ENCODE data around the gene YDJC.
"Not testable (repeated sequence)": the region's sequence is repeated elsewhere in the genome, so short reads cannot be mapped to it uniquely, and the experiment has no call there.

The YDJC gene

GRCh38 chr22:21652010-21652546 is 22.3 kb upstream of the YDJC start:
- in situ Hi-C loops (cut with MboI; ENCODE audit: low sequenced_read_pairs): no loop called here

DNA sequence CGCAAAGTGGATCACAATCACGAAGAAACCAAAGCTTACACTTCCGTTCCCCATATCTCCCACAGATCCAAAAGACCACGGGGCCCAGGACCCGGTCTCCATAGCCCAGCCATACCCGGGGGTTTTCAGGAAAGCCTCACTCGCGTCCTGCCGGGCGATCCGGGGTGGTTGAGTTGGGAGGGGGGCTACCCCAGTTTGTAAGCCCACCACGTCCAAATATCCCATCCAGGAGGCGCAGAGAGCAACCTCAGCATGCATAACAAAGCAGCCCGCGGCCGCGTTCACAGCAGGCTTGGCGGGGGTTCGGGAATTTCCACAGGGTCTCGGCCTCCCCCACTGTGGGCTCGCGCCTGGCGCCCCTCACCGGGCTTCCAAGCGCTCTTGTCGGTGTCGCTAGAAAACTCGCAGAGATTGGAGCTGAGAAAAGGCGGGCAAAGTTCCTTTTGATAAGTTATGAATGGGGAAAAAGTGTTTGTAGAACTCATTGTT is 21.7 kb upstream of the YDJC start:
- in situ Hi-C loops (cut with MboI; ENCODE audit: low sequenced_read_pairs): no loop called here

- in situ Hi-C loops (cut with MboI; ENCODE audit: low sequenced_read_pairs): no loop called here
Observed at GRCh38 chr22:21650823-21651520, 21.1 kb upstream of the YDJC start.

DNA sequence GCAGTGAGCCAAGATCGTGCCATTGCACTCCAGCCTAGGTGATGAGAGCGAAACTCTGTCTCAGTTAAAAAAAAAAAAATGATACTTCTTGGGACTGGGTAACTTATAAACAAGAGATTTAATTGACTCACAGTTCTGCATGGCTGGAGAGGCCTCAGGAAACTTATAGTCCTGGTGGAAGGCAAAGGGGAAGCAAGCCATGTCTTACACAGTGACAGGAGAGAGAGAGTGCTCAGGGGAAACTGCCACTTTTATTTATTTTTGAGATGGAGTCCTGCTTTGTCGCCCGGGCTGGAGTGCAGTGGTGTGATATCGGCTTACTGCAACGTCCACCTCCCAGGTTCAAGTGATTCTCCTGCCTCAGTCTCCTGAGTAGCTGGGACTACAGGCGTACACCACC is 20.5 kb upstream of the YDJC start:
- in situ Hi-C loops (cut with MboI; ENCODE audit: low sequenced_read_pairs): no loop called here

- in situ Hi-C loops (cut with MboI; ENCODE audit: low sequenced_read_pairs): no loop called here
Observed at GRCh38 chr22:21646608-21647590, 17.1 kb upstream of the YDJC start.

- in situ Hi-C loops (cut with MboI; ENCODE audit: low sequenced_read_pairs): not testable (repeated sequence)
Observed at GRCh38 chr22:21645513-21645912, 15.7 kb upstream of the YDJC start.

DNA sequence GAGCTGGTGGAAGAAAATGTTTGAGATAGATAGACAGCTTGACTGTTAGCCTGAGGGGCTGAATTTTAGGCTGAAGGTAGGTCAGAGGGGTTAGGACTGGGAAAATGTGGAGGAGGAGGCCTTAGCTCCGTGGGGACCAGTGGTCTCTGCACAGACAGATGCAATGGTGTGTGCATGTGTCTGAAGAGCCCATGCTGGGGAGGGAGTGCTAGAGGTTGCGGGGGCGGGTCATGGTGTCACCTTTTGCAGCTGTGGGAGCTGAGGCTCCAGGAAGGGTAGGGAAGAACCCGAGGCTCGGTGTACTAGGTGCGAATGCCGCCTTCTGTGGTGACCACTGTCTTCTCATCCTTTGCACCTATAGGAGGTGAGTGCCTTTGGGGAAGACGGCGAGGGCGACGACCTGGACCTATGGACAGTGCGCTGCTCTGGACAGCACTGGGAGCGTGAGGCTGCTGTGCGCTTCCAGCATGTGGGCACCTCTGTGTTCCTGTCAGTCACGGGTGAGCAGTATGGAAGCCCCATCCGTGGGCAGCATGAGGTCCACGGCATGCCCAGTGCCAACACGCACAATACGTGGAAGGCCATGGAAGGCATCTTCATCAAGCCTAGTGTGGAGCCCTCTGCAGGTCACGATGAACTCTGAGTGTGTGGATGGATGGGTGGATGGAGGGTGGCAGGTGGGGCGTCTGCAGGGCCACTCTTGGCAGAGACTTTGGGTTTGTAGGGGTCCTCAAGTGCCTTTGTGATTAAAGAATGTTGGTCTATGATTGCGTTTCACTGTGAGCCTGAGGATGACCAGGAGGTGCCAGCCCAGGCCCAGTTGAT is 13.9 kb upstream of the YDJC start:
- in situ Hi-C loops (cut with MboI; ENCODE audit: low sequenced_read_pairs): no loop called here

- in situ Hi-C loops (cut with MboI; ENCODE audit: low sequenced_read_pairs): no loop called here
Observed at GRCh38 chr22:21642584-21643448, 13.0 kb upstream of the YDJC start.

DNA sequence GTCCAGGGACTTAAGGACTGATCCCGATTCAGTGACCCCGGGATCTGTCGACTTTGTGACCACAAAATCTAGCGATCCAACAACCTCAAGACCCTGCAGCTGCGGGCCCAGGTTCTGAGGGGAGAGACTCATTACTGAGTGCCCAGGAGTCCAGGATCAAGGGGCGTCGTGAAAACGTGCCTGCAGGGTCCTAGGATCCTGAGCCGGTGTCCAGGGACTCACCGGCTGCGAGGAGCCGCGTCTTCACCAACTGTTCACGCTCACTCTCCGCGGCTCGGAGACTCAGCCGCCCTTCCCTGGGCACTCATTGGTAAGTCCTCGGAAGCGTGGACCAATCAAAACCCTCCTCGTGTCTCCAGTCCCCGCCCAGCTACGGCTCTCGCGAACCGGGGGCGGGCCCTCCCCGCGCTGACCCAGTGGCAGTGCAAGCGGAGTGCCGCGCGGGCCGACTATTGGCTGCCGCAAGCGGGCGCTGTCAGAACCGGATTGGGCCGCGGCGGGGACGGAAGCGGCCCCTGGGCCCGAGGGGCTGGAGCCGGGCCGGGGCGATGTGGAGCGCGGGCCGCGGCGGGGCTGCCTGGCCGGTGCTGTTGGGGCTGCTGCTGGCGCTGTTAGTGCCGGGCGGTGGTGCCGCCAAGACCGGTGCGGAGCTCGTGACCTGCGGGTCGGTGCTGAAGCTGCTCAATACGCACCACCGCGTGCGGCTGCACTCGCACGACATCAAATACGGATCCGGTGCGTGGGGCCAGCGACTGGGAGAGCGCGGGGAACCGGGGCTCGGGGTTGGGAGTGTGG is 12.2 kb upstream of the YDJC start, which contains the start of gene SDF2L1:
TSS of gene SDF2L1 (plus strand) at position 514 of the 795 bp plus-strand sequence. CDS start at position 549, 35 bp downstream.
- in situ Hi-C loops (cut with MboI; ENCODE audit: low sequenced_read_pairs): no loop called here

DNA sequence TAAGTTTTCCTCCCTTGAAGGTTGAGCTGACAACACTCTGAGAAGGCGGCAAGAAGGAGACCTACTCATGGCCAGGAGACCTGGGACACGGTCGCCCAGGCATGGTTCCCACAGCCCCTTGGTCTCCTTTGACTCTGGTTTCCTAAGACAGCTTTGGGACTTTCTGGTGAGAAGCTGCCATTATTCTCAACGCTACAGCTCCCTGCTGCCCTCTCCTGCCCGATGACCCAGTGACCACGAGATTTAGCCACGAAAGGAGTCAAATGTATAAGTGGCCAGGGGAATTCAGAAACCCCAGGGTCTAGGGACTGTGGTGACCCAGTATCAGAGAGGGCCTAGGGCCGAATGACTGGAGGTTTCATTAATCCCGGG is 11.6 kb upstream of the YDJC start:
- in situ Hi-C loops (cut with MboI; ENCODE audit: low sequenced_read_pairs): no loop called here

- in situ Hi-C loops (cut with MboI; ENCODE audit: low sequenced_read_pairs): no loop called here
Observed at GRCh38 chr22:21640810-21641209, 11.0 kb upstream of the YDJC start.

GRCh38 chr22:21639359-21639758 is 9.5 kb upstream of the YDJC start:
- in situ Hi-C loops (cut with MboI; ENCODE audit: low sequenced_read_pairs): no loop called here

DNA sequence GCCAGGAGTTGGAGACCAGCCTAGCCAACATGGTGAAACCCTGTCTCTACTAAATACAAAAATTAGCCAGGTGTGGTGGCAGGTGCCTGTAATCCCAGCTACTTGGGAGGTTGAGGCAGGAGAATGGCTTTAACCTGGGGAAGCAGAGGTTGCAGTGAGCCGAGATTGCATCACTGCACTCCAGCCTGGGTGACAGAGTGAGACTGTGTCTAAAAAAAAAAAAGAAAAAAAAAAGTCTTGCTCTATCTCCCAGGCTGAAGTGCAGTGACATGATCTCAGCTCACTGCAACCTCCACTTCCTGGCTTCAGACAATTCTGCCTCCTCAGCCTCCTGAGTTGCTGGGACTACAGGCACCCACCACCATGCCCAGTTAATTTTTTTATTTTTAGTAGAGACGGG is 7.6 kb upstream of the YDJC start:
- in situ Hi-C loops (cut with MboI; ENCODE audit: low sequenced_read_pairs): not testable (repeated sequence)

DNA sequence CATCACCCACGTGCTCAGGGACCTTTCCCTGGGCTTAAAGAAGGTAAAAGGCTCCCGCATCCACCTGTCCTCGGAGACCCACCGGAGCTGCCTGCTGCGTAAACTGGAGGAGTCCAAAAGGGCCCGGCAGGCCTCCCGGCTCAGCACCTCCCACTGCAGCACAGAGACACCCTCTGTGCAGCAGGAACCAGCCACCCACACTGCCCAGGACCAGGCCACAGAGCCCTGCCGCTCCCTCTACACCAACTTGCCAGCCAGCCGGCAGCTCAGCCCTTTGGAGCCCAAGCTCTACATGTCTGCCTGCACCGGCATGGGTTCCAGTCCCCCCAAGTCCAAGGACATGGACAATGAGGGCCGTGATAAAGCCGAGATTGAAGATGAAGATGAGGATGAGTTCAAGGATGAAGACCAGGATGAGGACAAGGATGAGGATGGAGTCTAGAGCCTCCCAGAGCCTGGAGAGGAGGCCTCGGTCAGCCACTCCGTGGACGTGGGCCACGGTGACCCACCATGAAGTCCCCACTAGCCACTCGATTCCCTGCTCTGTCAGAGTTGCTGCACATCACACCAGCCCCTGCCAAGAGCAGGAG is 6.9 kb upstream of the YDJC start:
- in situ Hi-C loops (cut with MboI; ENCODE audit: low sequenced_read_pairs): no loop called here

DNA sequence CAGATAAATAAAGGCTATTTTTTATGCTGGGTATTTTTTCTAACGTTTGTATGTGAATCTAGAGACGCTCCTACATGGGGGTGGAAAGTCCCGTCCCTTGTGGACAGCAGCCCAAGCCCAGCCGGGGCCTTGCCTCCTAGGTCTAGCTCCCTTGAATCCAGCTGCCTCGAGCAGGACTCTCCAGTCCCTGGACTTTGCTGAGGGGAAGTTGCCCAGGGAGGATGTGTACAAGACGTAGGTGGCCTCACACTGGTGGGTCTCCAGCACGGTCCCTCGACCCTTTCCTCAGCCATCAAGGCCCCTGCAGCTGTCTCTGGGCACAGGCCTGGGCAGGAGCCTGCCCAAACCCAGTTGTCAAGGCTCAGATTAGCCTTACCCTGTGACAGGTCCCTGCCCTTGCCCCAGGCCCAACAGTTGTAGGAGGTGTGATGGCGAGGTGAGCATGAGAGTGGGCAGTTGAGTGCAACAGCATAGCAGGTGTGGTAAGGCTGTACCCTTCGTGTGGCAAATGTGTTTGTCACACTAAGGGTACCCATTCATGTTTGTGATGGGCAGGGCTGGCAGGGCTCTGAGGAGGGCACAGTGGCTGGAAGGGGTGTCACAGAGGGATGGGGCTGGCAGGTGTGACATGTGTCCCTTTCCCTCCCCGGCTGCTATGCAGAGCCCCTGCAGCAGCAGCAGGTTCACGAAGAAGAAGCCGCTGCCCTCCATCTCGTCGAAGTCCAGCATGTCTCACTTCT is 6.1 kb upstream of the YDJC start:
- in situ Hi-C loops (cut with MboI; ENCODE audit: low sequenced_read_pairs): no loop called here

DNA sequence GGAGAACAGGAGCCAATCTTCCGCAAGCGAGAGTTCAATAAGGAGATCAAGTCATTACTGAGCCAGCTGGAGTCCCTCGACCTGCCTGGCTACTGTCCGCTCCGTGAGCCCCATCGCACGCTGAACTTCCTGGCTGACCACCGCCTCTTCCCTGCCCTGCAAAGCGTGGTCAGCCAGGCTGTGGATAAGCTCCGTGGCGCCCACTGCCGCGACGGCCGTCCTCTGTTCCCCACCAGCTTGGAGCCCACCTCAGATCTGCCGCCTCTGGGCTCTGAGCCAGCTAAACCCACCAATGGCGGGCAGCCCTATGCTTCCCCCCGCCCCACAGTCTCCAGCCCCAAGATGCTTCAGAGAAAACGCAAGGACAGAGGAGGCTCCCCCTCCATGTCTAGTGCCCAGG is 5.0 kb upstream of the YDJC start:
- in situ Hi-C loops (cut with MboI; ENCODE audit: low sequenced_read_pairs): no loop called here

GRCh38 chr22:21634081-21634480 is 4.3 kb upstream of the YDJC start:
- in situ Hi-C loops (cut with MboI; ENCODE audit: low sequenced_read_pairs): no loop called here

DNA sequence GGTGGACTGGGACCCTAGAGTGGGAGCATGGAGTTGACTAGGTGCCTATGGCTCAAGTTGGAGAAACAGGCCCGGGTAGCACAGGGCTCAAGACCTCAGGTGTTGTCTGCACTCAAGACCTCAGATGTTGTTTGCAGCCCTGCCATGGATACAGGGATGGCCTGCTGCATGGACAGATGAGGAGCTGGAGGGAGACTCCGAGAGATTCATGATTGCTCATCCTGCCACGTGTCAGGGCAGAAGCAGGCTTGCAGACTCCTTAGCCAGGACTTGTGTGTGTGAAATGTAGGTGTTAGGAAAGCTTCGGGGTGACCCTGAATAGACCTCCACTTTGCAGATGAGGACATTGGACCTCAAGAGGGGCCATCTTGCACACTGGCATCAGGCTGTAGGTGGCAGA is 3.7 kb upstream of the YDJC start:
- in situ Hi-C loops (cut with MboI; ENCODE audit: low sequenced_read_pairs): no loop called here
